Measurements from ENCODE around the gene ABHD12B. TPM values are rescaled to one million over a fixed set of nuclear protein-coding genes. Genes with fewer than 3 reads are reported as not detected.

The ABHD12B gene
- total and polyA plus RNA-seq, 2 of the 13 experiments (the other 11 are each of a cell fraction or from before 2014, with no cell fraction given) = not detected

GRCh38 chr14:50892255-50892654 is 20.4 kb downstream of the ABHD12B start (continued):
- TF ChIP-seq NR2F6 (IDR thresholded peaks at IDR 0.05) (peak; percentile 61), NR2F6 (CRISPR knock-in tag; IDR thresholded peaks at IDR 0.05) (peak; percentile 84), ZNF792 (CRISPR knock-in tag; IDR thresholded peaks at IDR 0.05) (0 out of 2 replicates have a peak, but pooled peaks have one; percentile 23), ARID5B (CRISPR knock-in tag; IDR thresholded peaks at IDR 0.05) (peak; percentile 79), FOSL2 (CRISPR knock-in tag; IDR thresholded peaks at IDR 0.05) (peak; percentile 44; the same call in 1 of the 2 replicates), FOXA3 (CRISPR knock-in tag; IDR thresholded peaks at IDR 0.05) (0 out of 2 replicates have a peak, but pooled peaks have one; percentile 41), HOXA7 (CRISPR knock-in tag; IDR thresholded peaks at IDR 0.05) (no peak), ZNF180 (CRISPR knock-in tag; IDR thresholded peaks at IDR 0.05; ENCODE audit: borderline replicate concordance, low read depth) (no peak), RARA (CRISPR knock-in tag; IDR thresholded peaks at IDR 0.05) (peak; percentile 88), ZNF253 (CRISPR knock-in tag; IDR thresholded peaks at IDR 0.05; ENCODE audit: borderline replicate concordance) (no peak), ZNF331 (CRISPR knock-in tag; IDR thresholded peaks at IDR 0.05) (peak; percentile 40), ZNF468 (CRISPR knock-in tag; IDR thresholded peaks at IDR 0.05) (no peak), AGO2 (optimal IDR thresholded peaks at IDR 0.05; ENCODE audit: low read depth, low read length) (no peak), PRDM4 (CRISPR knock-in tag; IDR thresholded peaks at IDR 0.05; ENCODE audit: borderline replicate concordance) (no peak), ZNF609 (CRISPR knock-in tag; IDR thresholded peaks at IDR 0.05; ENCODE audit: borderline replicate concordance) (peak; percentile 22; the same call in 1 of the 2 replicates)
- TF ChIP-seq, protein P1, sequence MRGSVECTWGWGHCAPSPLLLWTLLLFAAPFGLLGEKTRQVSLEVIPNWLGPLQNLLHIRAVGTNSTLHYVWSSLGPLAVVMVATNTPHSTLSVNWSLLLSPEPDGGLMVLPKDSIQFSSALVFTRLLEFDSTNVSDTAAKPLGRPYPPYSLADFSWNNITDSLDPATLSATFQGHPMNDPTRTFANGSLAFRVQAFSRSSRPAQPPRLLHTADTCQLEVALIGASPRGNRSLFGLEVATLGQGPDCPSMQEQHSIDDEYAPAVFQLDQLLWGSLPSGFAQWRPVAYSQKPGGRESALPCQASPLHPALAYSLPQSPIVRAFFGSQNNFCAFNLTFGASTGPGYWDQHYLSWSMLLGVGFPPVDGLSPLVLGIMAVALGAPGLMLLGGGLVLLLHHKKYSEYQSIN (CRISPR knock-in tag; IDR thresholded peaks at IDR 0.05; ENCODE audit: borderline replicate concordance) = no peak
- TF ChIP-seq, protein P2, sequence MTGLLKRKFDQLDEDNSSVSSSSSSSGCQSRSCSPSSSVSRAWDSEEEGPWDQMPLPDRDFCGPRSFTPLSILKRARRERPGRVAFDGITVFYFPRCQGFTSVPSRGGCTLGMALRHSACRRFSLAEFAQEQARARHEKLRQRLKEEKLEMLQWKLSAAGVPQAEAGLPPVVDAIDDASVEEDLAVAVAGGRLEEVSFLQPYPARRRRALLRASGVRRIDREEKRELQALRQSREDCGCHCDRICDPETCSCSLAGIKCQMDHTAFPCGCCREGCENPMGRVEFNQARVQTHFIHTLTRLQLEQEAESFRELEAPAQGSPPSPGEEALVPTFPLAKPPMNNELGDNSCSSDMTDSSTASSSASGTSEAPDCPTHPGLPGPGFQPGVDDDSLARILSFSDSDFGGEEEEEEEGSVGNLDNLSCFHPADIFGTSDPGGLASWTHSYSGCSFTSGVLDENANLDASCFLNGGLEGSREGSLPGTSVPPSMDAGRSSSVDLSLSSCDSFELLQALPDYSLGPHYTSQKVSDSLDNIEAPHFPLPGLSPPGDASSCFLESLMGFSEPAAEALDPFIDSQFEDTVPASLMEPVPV (CRISPR knock-in tag; IDR thresholded peaks at IDR 0.05) = no peak
